NCI-H2196 (cell line): ENCODE data around the gene CAMK2G.

Source experiments
- DNase-seq: peaks from one replicate; lab custom pipeline; 2025; ENCODE audit not compliant: unreplicated experiment; lab: John Stamatoyannopoulos, UW

CAMK2G gene

GRCh38 chr10:73814896-73815718, 59.2 kb downstream of the CAMK2G start:
- DNase-seq: no peak

DNA sequence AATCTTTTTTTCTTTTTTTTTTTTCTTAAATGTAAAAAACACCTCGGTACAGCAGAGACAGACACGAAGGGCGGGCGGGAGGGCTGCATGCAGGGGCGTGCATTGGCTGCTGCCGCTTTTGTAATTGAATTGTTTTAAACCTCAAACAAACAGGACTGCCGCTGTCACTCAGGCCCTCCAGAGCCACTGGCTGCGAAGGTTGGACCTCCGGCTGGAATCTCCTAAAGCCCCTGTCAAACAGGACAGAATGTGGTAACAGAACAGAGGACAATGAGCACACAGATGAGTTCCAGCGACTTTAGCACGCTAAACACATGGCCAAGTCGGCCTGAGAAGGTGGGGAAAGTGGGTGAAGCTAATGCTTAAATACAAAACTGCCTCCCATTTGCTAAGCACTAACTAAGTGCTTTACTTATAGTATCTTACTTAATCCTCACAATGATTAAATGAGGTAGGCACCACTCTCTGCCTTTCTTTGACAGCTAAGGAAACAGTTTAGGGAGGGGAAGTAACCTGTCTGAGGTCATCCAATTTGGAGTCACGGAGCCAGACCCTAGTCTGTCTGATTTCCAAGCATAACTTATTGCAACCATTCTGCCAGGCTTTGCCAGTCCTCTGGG, 60.0 kb downstream of the CAMK2G start:
- DNase-seq: no peak

DNA sequence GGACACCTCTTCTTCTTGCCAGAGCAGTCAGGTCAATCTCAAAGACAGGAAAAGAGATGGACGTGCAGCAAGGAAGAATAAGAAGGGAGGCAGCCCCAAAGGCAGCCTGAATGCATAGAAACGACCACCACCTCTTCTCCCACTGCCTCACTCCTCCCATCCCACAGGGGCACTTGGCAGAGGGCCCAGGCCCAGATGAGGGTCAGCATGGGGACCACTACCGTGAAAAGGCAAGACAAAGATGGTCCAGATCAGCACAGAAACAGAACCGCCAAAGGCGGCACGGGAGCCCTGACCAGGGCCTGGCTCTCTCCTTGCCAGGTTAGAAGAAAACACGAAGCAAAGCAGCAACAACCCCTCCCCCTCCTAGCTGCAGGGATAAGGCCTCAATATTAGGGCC, 61.0 kb downstream of the CAMK2G start:
- DNase-seq: no peak

GRCh38 chr10:73812657-73813056, 61.7 kb downstream of the CAMK2G start:
- no peak for DNase-seq

GRCh38 chr10:73810735-73811465, 63.5 kb downstream of the CAMK2G start:
- DNase-seq: no peak

GRCh38 chr10:73810358-73810734, 64.0 kb downstream of the CAMK2G start:
- no peak for DNase-seq

GRCh38 chr10:73809061-73809818, 65.1 kb downstream of the CAMK2G start:
- no peak for DNase-seq

GRCh38 chr10:73808021-73808815, 66.1 kb downstream of the CAMK2G start:
- no peak for DNase-seq

- DNase-seq: no peak
These were observed 66.9 kb downstream of the CAMK2G start for GRCh38 chr10:73807471-73807870.

DNA sequence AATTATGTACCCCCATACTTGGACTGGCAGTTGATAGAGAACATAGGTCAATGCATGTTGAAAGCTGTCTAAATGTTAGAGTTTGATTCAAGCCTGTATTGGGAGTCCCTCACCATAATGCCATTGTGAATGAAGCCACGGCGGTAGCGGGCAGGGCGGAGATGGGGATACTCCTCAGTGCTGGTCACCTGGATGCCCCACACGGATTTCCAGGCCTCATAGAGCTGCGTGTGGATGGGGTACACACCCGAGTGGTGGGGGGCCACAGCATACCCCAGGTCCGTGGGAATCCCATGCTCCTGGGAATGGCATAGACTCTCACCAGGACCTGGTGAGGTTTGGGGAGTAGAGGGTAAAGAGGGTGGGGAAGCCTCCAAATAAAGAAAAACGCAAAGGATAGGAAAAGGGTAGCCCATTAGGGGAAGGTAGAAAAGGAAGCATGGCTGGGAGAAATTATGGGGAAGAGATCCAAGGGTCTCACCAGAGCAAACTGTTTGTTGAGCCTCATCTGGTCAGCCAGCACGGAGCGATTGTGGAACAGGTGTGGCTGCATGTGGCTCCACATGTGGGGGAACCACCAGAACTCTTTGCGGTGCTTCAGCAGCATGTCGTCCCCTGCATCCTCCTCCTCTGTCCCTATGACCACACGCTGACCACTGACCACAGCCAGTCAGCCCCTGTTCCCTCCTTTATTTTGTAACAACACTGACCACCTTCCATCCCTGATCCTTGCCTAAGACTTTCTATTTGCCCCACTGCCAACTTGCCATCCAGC, 68.0 kb downstream of the CAMK2G start:
- no peak for DNase-seq

DNA sequence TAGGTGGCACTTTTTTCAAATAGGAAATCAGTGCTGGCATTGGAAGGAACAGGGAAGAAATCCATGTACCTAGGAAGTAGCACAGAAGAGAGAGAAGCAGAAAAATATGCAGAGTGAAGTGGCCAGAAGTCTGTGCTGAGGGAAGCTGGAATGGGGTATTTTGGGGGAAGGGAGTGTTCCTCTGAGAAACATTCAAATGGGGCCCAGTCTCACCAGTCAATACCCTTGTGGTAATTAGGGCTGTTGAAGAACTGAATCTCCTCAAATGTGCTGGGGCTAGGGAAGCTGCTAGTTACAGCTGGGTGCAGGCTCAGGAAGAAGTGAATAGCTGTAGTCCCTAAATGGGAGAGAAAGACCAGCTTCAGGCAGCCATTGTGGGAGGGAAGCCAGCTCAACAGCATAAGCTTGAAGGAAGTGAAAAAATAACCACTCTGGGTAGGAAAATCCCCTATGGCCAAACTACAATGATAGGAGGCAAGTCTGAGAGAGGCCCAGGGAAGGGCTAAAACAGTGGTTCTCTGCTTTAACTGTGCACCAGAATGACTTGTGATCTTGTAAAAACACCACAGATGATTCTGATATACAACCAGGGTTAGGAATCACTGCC, 70.6 kb downstream of the CAMK2G start:
- no peak for DNase-seq

GRCh38 chr10:73802276-73802991, 71.9 kb downstream of the CAMK2G start:
- DNase-seq: no peak

GRCh38 chr10:73801253-73801590, 73.1 kb downstream of the CAMK2G start:
- DNase-seq: no peak

- no peak for DNase-seq
These were observed 73.6 kb downstream of the CAMK2G start for GRCh38 chr10:73800560-73801252.

- DNase-seq: no peak
These were observed 74.3 kb downstream of the CAMK2G start for GRCh38 chr10:73799899-73800559.

DNA sequence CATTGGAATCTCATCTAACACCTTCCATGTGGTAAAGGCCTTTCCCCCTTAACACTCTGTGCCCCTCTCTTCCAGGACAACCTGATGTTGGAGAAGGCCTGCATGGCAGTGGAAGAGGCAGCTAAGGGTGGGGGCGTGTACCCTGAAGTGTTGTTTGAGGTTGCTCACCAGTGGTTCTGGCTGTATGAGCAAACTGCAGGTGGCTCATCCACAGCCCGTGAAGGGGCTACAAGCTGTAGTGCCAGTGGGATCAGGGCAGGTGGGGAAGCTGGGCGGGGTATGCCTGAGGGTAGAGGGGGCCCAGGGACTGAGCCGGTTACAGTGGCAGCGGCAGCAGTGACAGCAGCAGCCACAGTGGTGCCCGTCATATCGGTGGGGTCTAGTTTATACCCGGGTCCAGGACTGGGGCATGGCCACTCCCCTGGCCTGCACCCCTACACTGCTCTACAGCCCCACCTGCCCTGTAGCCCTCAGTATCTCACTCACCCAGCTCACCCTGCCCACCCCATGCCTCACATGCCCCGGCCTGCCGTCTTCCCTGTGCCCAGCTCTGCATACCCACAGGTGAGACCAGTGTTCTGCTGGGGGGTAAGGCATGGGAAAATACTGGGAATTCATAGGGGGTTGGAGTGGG, 75.3 kb downstream of the CAMK2G start:
- DNase-seq: no peak

GRCh38 chr10:73798087-73798486, 76.3 kb downstream of the CAMK2G start:
- DNase-seq: no peak
